ENCODE data around the gene OTOGL.
A peak's percentile ranks its signal among the peaks of the same experiment; 100 is the strongest.

OTOGL gene

DNA sequence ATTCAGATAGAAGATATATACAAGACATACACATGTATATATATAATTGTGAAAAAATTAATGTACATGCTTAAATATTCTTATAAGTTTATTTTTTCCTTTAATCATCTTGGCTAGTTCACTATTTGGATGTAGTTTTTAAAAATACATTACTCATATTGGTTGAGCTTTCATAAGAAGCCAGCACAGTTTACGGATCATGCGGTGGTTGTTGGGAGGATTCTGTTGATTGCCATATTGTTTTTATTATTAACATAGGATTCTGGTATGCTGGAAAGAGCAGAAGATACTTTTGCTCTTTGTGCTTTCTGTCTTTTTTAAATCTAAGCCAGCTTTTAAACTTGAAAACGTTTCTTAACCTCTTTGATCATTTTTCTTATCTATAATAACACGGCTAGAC, 163.4 kb downstream of the OTOGL start:
- DNase-seq (ENCODE audit: low spot score) = no peak
- TF ChIP-seq, protein P1, sequence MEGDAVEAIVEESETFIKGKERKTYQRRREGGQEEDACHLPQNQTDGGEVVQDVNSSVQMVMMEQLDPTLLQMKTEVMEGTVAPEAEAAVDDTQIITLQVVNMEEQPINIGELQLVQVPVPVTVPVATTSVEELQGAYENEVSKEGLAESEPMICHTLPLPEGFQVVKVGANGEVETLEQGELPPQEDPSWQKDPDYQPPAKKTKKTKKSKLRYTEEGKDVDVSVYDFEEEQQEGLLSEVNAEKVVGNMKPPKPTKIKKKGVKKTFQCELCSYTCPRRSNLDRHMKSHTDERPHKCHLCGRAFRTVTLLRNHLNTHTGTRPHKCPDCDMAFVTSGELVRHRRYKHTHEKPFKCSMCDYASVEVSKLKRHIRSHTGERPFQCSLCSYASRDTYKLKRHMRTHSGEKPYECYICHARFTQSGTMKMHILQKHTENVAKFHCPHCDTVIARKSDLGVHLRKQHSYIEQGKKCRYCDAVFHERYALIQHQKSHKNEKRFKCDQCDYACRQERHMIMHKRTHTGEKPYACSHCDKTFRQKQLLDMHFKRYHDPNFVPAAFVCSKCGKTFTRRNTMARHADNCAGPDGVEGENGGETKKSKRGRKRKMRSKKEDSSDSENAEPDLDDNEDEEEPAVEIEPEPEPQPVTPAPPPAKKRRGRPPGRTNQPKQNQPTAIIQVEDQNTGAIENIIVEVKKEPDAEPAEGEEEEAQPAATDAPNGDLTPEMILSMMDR (IDR thresholded peaks at IDR 0.05; ENCODE audit: extremely low read depth, missing control alignments) = no peak

DNA sequence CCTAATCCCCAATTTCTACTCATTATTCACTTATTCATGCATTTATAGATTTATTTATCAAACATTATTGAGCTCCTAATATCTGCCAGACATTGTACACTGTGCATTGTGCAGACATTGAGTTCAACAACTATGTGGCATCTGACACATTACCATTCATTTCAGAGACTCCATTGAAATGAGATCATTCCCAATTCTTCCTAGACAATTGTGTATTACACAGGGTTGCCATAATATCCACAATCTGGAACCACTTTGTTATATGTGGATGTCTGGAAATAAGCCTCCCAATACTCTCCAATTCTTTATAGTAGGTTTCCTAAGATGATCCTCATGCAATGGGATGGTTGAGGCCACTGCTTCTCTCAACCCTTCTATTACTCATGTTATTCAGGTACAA, 165.0 kb downstream of the OTOGL start:
- TF ChIP-seq, protein P1 (IDR thresholded peaks at IDR 0.05; ENCODE audit: extremely low read depth, missing control alignments) = no peak
- no peak for DNase-seq (ENCODE audit: low spot score)

DNA sequence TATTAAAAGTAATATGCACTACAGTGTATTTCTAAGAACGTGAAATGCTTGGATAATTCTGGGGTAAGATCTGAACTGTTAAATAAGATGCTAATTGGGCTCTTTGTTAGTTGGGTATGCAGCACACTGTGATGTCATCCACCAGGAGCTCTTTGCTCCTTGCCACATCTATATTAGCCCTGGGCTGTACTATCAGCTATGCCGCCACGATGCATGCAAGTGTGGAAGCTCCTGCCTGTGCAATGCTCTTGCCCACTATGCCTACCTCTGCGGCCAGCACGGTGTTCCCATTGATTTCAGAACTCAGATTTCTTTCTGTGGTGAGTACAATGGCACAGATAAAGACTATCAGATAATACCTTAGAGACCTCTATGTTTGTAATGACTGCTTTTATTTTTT, 165.6 kb downstream of the OTOGL start:
- TF ChIP-seq, protein P1 (IDR thresholded peaks at IDR 0.05; ENCODE audit: extremely low read depth, missing control alignments) = no peak
- no peak for DNase-seq (ENCODE audit: low spot score)

DNA sequence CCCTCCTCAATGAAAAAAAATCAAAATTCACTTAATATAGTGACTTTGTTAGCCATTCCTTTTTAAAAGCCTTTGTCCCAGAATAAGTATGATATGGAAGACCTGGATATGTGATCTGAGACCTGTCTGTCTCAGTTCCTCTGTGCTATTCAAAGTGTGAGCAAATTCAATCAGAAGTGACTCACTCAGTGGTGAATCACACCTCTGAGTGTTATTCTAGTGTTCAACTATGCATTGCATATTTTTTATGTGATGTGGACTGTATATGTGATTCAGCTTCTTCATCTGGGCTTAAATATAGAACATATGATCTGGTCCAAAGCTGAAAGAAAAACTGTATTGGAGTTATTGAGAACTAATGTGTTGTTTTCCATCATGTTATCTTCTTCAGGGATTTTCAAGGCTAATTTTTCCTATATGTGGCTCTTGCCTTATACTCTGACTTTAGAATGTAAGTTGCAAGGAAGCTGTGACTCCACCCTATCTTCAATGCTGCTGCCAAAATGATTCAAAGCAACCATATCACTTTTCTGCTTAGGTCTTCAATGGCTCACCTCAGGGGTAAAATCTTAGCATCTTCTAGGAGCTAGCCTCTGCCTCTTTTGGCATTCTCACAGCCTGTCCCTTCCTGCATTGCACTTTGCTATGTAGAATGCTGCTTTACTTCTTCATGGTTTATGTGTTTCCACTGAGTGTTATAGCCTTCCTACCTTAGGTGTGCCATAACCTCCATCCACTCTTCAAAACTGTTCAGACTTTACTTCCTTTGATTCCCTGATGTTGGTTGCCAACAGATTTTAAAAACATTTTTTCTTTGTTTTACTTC, 169.8 kb downstream of the OTOGL start:
- TF ChIP-seq, protein P1 (IDR thresholded peaks at IDR 0.05; ENCODE audit: extremely low read depth, missing control alignments) = no peak
- no peak for DNase-seq (ENCODE audit: low spot score)

DNA sequence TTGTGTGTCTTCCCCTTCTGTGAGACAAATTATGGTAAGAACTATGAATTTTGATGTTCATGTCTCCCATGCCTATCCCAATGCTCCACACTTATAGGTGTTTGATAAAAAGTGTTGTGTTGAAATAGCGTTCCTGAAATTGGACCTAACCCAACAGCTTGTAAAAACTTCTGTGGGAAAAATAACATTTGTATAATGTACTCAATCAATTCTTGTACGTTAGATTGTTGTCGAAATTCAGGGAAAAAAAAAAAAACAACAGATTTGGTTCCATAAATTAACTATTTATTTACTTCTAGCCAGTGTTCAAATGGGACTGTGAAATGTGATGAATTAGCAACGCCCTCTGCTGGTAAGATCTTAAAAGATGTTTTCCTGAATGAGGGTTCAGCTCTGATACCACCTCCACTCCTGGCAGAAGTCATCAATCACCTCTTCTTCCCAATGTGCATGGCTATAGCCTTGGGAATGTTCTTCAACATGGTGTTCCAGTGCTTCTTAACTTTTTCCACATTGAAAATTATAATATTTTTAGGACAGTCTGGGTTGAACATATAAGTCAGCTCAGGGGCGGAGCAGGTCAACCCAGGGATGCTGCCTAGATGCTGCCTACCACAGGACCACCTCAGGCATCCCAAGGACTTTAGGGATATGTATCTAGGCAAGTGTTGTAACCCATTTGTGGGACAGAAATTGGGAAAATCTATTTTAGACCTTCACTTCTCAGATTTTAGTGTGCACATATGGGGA, 170.6 kb downstream of the OTOGL start:
- peak; percentile 21 for DNase-seq (ENCODE audit: low spot score)
- TF ChIP-seq, protein P1 (IDR thresholded peaks at IDR 0.05; ENCODE audit: extremely low read depth, missing control alignments) = peak; percentile 17

DNA sequence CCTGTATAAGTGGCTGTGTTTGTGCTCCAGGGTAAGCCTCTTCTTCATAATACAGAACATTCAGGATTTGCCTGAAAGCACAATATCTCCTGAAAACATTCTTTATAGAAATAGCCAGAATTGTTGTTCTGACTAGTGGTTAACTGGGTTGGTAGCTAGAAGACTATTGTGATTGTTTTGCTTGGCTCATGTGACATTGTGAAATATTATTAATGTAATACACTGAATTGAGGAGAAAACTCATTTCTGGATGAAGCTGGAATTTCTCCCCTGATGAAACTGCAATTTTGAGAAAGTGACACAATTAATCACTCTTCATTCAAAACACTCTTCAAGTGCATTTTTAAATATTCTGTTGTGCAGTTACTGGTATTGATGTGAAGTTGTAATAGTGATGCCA, 172.4 kb downstream of the OTOGL start:
- no peak for DNase-seq (ENCODE audit: low spot score)
- TF ChIP-seq, protein P1 (IDR thresholded peaks at IDR 0.05; ENCODE audit: extremely low read depth, missing control alignments) = no peak

DNA sequence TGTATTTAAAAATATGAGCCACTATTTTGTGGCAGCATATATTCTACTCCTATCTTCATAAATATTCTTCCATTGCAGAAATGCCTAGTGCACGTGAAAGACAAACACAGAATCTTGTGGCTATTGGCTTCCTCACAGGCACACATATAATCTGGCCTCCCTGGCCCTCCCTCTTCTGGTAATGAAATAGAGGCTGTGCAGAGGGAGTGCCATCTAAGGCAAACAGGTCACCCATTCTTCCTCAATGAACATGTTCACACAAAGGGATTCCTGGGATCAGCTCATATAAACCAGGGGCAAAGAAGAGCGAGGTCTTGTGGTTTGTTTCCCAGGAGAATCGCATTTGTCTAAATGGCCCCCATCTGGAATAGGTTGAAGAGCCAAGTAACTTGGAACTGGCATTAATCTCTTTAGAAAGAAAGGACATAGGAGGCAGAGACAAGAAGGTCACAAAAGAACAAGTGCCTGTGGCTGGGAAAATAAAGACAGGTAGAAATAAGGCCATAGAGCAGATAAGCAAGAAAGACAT, 173.1 kb downstream of the OTOGL start:
- TF ChIP-seq, protein P1 (IDR thresholded peaks at IDR 0.05; ENCODE audit: extremely low read depth, missing control alignments) = no peak
- no peak for DNase-seq (ENCODE audit: low spot score)
